CD4-positive, alpha-beta T cell treated with Interleukin-6 at 100 ng/mL for 8 hours (primary cell): Measurements from ENCODE around the gene B9D2.
"Not testable (repeated sequence)": the region's sequence is repeated elsewhere in the genome, so short reads cannot be mapped to it uniquely, and the experiment has no call there.

Experiments
- DNase-seq: peaks from one replicate; pipeline ENCODE4 v3.0.0-alpha.2; 2020; ENCODE audit warnings: mixed read lengths, low spot score

The B9D2 gene

GRCh38 chr19:41363753-41364523, at the start of gene B9D2:
TSS of gene B9D2 (minus strand) at chr19:41364149. CDS start at chr19:41363519, 630 bp downstream.
- DNase-seq, result peak; percentile 99

GRCh38 chr19:41412953-41413352, 49.0 kb upstream of the B9D2 start:
- no peak for DNase-seq

- DNase-seq, result no peak
Measured at GRCh38 chr19:41411968-41412265, 48.0 kb upstream of the B9D2 start.

GRCh38 chr19:41411100-41411967, 47.4 kb upstream of the B9D2 start:
- no peak for DNase-seq

- no peak for DNase-seq
Measured at GRCh38 chr19:41410336-41411054, 46.5 kb upstream of the B9D2 start.

GRCh38 chr19:41409288-41409687, 45.3 kb upstream of the B9D2 start:
- no peak for DNase-seq

- not testable (repeated sequence) for DNase-seq
Measured at GRCh38 chr19:41408846-41409245, 44.9 kb upstream of the B9D2 start.

- DNase-seq, result no peak
Measured at GRCh38 chr19:41408256-41408655, 44.3 kb upstream of the B9D2 start.

GRCh38 chr19:41407271-41407670, 43.3 kb upstream of the B9D2 start:
- no peak for DNase-seq

GRCh38 chr19:41405776-41406175, 41.8 kb upstream of the B9D2 start:
- no peak for DNase-seq

- DNase-seq, result no peak
Measured at GRCh38 chr19:41403181-41403970, 39.4 kb upstream of the B9D2 start.

- no peak for DNase-seq
Measured at GRCh38 chr19:41402010-41402409, 38.1 kb upstream of the B9D2 start.

- no peak for DNase-seq
Measured at GRCh38 chr19:41401483-41401882, 37.5 kb upstream of the B9D2 start.

- no peak for DNase-seq
Measured at GRCh38 chr19:41399525-41399924, 35.6 kb upstream of the B9D2 start.

- DNase-seq, result no peak
Measured at GRCh38 chr19:41399091-41399490, 35.1 kb upstream of the B9D2 start.

GRCh38 chr19:41398598-41398997, 34.6 kb upstream of the B9D2 start:
- no peak for DNase-seq

- DNase-seq, result no peak
Measured at GRCh38 chr19:41398050-41398418, 34.1 kb upstream of the B9D2 start.

- peak; percentile 100 for DNase-seq
Measured at GRCh38 chr19:41397086-41398049, 33.4 kb upstream of the B9D2 start, which contains the start of the genes BCKDHA and EXOSC5. TSS of gene BCKDHA (plus strand) at chr19:41397818. CDS start at chr19:41397828, 10 bp downstream. TSS of gene EXOSC5 (minus strand) at chr19:41397359. CDS start at chr19:41397328, 31 bp downstream.

- DNase-seq, result no peak
Measured at GRCh38 chr19:41395355-41395754, 31.4 kb upstream of the B9D2 start.

- no peak for DNase-seq
Measured at GRCh38 chr19:41392775-41393174, 28.8 kb upstream of the B9D2 start.

GRCh38 chr19:41391618-41392017, 27.7 kb upstream of the B9D2 start:
- no peak for DNase-seq
